A673 (cell line): ENCODE results near the gene LVRN. TPM values are rescaled to one million over a fixed set of nuclear protein-coding genes. Genes with fewer than 3 reads are reported as not detected.

Experiments
- BruUV-seq: library from RNA; stranded (reverse); fragments of 400-500 nt; replicated peaks from 2 replicates; lab custom pipeline; 2021; lab: Mats Ljungman, UMichigan
- CTCF ChIA-PET: fragments of 300-600 bp; sonication (Branson Sonifier 250); formaldehyde crosslinking; loops from one replicate; lab custom pipeline; 2022; ENCODE audit warnings: antibody characterized with exemption; lab: Charles Lee
- POLR2A ChIA-PET: fragments of 300-600 bp; sonication (Branson Sonifier 250); formaldehyde crosslinking; loops from one replicate; lab custom pipeline; 2022; ENCODE audit warnings: antibody characterized with exemption; ENCODE audit not compliant: low non-redundant PET; lab: Charles Lee
- DNase-seq: peaks from one replicate; pipeline ENCODE4 v3.0.0-alpha.2; 2015; ENCODE audit warnings: low spot score
- H3K27ac ChIP-seq: fragments of 200-600 bp; sonication (generic); 2 replicates; pipeline ENCODE4 v1.5.1; 2016; ENCODE audit warnings: mixed run types, low read depth, mild to moderate bottlenecking, mixed read lengths, antibody characterized with exemption, low read length; ENCODE audit not compliant: poor library complexity, severe bottlenecking
- H3K27me3 ChIP-seq: fragments of 200-600 bp; sonication (generic); replicated peaks from 2 replicates; pipeline ENCODE4 v1.6.1; 2017; ENCODE audit warnings: mixed run types, low read depth, mild to moderate bottlenecking, mixed read lengths, antibody characterized with exemption, low read length; ENCODE audit not compliant: insufficient read depth, poor library complexity
- H3K36me3 ChIP-seq: fragments of 200-600 bp; sonication (generic); 2 replicates; pipeline ENCODE4 v1.6.1; 2016; ENCODE audit warnings: mixed run types, mild to moderate bottlenecking, mixed read lengths, antibody characterized with exemption, low read length; ENCODE audit not compliant: insufficient read depth, poor library complexity, severe bottlenecking
- H3K4me1 ChIP-seq: fragments of 200-600 bp; sonication (generic); 2 replicates; pipeline ENCODE4 v1.6.1; 2017; ENCODE audit warnings: mixed run types, mild to moderate bottlenecking, mixed read lengths, antibody characterized with exemption, low read length; ENCODE audit not compliant: insufficient read depth, poor library complexity, severe bottlenecking
- H3K4me3 ChIP-seq: fragments of 200-600 bp; sonication (generic); 2 replicates; pipeline ENCODE4 v1.5.1; 2016; ENCODE audit warnings: low read depth, mixed run types, mild to moderate bottlenecking, mixed read lengths, low read length; ENCODE audit not compliant: poor library complexity, severe bottlenecking
- H3K9me3 ChIP-seq: fragments of 200-600 bp; sonication (generic); 2 replicates; pipeline ENCODE4 v1.6.1; 2016; ENCODE audit warnings: mixed run types, low read depth, mild to moderate bottlenecking, mixed read lengths, antibody characterized with exemption, low read length; ENCODE audit not compliant: poor library complexity, severe bottlenecking
- EZH2 ChIP-seq: fragments of 200-600 bp; sonication (generic); IDR thresholded peaks from 2 replicates; pipeline ENCODE4 v1.6.1; 2017; ENCODE audit warnings: borderline replicate concordance, low read depth, mild to moderate bottlenecking, mixed read lengths, antibody characterized with exemption, low read length; ENCODE audit not compliant: poor library complexity, severe bottlenecking
- intact Hi-C: fragments of 100-400 bp; cut with micrococcal nuclease; formaldehyde crosslinking; loops from one replicate; pipeline ENCODE4 v1.10.0; 2022; ENCODE audit not compliant: unreplicated experiment
- total RNA-seq: library from RNA; stranded (reverse); gene quantifications from 2 replicates; pipeline ENCODE4 v1.2.3, GENCODE V29; 2021
- TF ChIP-seq, protein P1 (sequence below): fragments of 300-800, 200-600 bp; sonication (generic); conservative IDR thresholded peaks from 2 replicates; pipeline ENCODE4 v1.5.1; 2017; ENCODE audit warnings: low read depth, mild to moderate bottlenecking, antibody characterized with exemption, low read length, moderate library complexity, mixed read lengths

LVRN gene
- total RNA-seq, 1 experiment from 2014 or later, result not detected

GRCh38 chr5:115985802-115986757 lies 23.8 kb downstream of the LVRN start:
- Histone ChIP-seq H3K27ac (no peak overlapping the region), H3K9me3 (no peaks in the 10 kb centered on the region), H3K4me1 (no peaks in the 10 kb centered on the region), H3K36me3 (no peaks in the 10 kb centered on the region), H3K27me3 (peaks cover 10% of the 10 kb centered on the region), H3K4me3 (no peak overlapping the region)
- no TSS peak for BruUV-seq
- no peak for DNase-seq
- intact Hi-C loops, result no loop called here
- TF ChIP-seq, protein P1, sequence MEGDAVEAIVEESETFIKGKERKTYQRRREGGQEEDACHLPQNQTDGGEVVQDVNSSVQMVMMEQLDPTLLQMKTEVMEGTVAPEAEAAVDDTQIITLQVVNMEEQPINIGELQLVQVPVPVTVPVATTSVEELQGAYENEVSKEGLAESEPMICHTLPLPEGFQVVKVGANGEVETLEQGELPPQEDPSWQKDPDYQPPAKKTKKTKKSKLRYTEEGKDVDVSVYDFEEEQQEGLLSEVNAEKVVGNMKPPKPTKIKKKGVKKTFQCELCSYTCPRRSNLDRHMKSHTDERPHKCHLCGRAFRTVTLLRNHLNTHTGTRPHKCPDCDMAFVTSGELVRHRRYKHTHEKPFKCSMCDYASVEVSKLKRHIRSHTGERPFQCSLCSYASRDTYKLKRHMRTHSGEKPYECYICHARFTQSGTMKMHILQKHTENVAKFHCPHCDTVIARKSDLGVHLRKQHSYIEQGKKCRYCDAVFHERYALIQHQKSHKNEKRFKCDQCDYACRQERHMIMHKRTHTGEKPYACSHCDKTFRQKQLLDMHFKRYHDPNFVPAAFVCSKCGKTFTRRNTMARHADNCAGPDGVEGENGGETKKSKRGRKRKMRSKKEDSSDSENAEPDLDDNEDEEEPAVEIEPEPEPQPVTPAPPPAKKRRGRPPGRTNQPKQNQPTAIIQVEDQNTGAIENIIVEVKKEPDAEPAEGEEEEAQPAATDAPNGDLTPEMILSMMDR, result no peak
- no peak for TF ChIP-seq EZH2
- ChIA-PET CTCF (no interaction called here), POLR2A (no interaction called here)

- Histone ChIP-seq H3K27me3 (peaks cover 29% of the 10 kb centered on the region), H3K4me3 (no peak overlapping the region), H3K27ac (no peak overlapping the region), H3K9me3 (no peaks in the 10 kb centered on the region), H3K36me3 (no peaks in the 10 kb centered on the region), H3K4me1 (no peaks in the 10 kb centered on the region)
- intact Hi-C loops, result no loop called here
- no peak for DNase-seq
- TF ChIP-seq, protein P1, result no peak
- no peak for TF ChIP-seq EZH2
- POLR2A ChIA-PET, result no interaction called here
- no TSS peak for BruUV-seq
- CTCF ChIA-PET, result interaction anchor here (0.6 kb wide), 1 partner anchor 9 kb away, joined by 3 read pairs; no protein-coding TSS in a partner anchor
Observed at GRCh38 chr5:115988002-115988401, 25.7 kb downstream of the LVRN start.

- H3K9me3 ChIP-seq, result no peaks in the 10 kb centered on the region
- H3K27ac ChIP-seq, result no peak overlapping the region
- no peak for DNase-seq
- no peak for TF ChIP-seq EZH2
- TF ChIP-seq, protein P1, result no peak
- no peaks in the 10 kb centered on the region for H3K36me3 ChIP-seq
- peaks cover 39% of the 10 kb centered on the region for H3K27me3 ChIP-seq
- CTCF ChIA-PET, result no interaction called here
- BruUV-seq, result no TSS peak
- POLR2A ChIA-PET, result no interaction called here
- intact Hi-C loops, result no loop called here
- H3K4me3 ChIP-seq, result no peak overlapping the region
- H3K4me1 ChIP-seq, result no peaks in the 10 kb centered on the region
Observed at GRCh38 chr5:115992848-115993350, 30.6 kb downstream of the LVRN start.
